GM19351 (cell line): Measurements from ENCODE around the gene ALG9.

ENCODE experiments used
- ATAC-seq: cut with Tn5 transposase; IDR thresholded peaks from one replicate; pipeline ENCODE4 v1.9.1; 2021; ENCODE audit warnings: mild to moderate bottlenecking, moderate library complexity; ENCODE audit not compliant: unreplicated experiment

Gene ALG9

GRCh38 chr11:111837366-111837891 lies 34.0 kb downstream of the ALG9 start:
- ATAC-seq = no peak

- ATAC-seq = peak; percentile 80
These were observed 34.7 kb downstream of the ALG9 start for GRCh38 chr11:111836721-111837120.

- no peak for ATAC-seq
These were observed 35.2 kb downstream of the ALG9 start for GRCh38 chr11:111836162-111836561.

- ATAC-seq = no peak
These were observed 35.7 kb downstream of the ALG9 start for GRCh38 chr11:111835665-111836064.

- ATAC-seq = no peak
These were observed 36.8 kb downstream of the ALG9 start for GRCh38 chr11:111834432-111835163.

- ATAC-seq = no peak
These were observed 37.9 kb downstream of the ALG9 start for GRCh38 chr11:111833524-111833923.

- ATAC-seq = peak; percentile 70
These were observed 42.0 kb downstream of the ALG9 start for GRCh38 chr11:111829185-111829968.

- ATAC-seq = no peak
These were observed 44.9 kb downstream of the ALG9 start for GRCh38 chr11:111826322-111826950.

GRCh38 chr11:111823629-111824028 lies 47.8 kb downstream of the ALG9 start:
- no peak for ATAC-seq

- ATAC-seq = no peak
These were observed 48.2 kb downstream of the ALG9 start for GRCh38 chr11:111823131-111823530.

GRCh38 chr11:111819829-111820237 lies 51.5 kb downstream of the ALG9 start:
- no peak for ATAC-seq

- no peak for ATAC-seq
These were observed 52.1 kb downstream of the ALG9 start for GRCh38 chr11:111819161-111819828.

GRCh38 chr11:111815489-111815888 lies 55.9 kb downstream of the ALG9 start:
- ATAC-seq = no peak

- no peak for ATAC-seq
These were observed 56.6 kb downstream of the ALG9 start for GRCh38 chr11:111814557-111815320.

- ATAC-seq = no peak
These were observed 57.3 kb downstream of the ALG9 start for GRCh38 chr11:111814106-111814505.

GRCh38 chr11:111812211-111812610 lies 59.2 kb downstream of the ALG9 start:
- ATAC-seq = no peak

- ATAC-seq = no peak
These were observed 59.9 kb downstream of the ALG9 start for GRCh38 chr11:111811445-111811844.

- no peak for ATAC-seq
These were observed 62.5 kb downstream of the ALG9 start for GRCh38 chr11:111808834-111809233.

GRCh38 chr11:111808063-111808588 lies 63.3 kb downstream of the ALG9 start:
- ATAC-seq = no peak

GRCh38 chr11:111807076-111807475 lies 64.3 kb downstream of the ALG9 start:
- ATAC-seq = no peak
